HUDEP-2 (cell line): ENCODE results near the gene PPFIA2.

Experiments used
- DNase-seq, 76 experiments: peaks; one replicate each; lab custom pipeline; 2025; ENCODE audit not compliant: unreplicated experiment in 76 of 76; lab: John Stamatoyannopoulos, UW

The PPFIA2 gene

DNA sequence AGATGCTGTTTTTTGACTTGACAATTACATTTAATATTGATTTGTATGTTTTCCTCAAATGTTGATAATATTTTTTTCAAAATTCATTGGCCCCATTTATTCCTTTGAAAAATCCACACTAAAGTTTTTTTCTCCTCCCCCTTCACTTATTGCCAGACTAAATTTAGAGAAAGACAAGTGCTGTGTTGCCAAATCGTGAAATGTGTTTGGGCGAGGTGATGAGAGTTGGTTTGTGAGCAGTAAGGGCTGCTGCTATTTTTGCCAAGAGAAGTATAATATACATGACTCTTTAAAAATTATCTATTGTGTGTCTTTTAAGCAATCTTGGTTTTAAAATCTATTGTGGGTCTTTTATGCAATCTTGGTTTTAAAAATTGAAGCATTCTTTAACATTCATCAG is 188.9 kb downstream of the PPFIA2 start:
- no peak for DNase-seq

DNA sequence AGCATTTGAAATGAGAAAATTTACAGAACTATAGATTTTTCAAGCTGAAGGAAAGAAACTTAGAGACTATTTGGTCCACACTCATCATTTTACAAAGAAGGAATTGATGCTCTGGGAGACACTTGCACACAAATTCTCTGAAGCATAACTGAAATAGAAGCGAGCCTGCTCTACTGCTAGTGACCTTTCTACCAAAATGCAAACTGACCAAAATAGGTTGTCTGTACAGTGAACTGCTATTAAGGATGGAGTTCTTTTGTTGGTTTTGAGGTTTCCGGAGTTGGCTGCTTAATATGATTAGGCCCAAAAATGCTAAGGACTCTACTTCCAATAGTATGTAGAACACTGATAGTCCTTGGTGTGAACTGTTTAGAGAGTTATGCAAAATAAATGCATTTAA is 194.9 kb downstream of the PPFIA2 start:
- no peak for DNase-seq

DNA sequence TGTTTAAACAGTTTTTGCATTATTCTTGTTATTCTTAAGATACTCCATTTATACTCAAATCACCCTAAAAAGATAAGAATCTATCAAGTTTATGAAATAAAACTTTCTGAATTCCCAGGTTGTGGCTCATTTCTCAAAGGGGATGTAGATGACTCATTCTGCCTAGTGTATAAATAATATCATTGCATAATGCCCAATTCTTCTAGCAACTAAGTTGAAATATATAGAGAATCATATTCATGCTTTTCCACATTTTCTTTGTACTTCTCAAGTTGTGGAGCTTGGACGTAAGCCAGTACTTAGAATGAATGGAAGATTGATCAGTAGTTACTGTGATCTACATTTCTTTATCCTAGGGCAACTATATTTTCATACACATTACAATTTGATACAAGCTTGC is 201.1 kb downstream of the PPFIA2 start:
- DNase-seq = no peak

DNA sequence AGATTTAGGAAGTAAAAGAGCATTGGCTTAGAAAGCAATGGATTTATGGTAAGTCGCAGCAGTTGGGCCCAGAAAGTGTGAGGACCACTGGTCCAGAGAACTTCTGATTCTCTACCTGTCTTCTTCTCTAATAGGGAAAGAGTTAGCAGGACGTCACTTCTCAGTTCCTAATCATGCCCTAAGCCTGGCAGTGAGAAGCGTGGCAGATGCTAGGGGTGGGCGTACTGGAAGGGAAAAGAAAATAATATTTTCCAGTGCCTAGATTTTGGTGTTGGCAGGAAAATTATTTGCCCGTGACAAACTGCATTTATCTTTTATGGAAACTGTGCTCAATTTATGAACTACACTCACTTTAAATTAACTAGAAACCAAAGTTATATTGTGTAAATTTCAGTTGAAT is 212.3 kb downstream of the PPFIA2 start:
- no peak for DNase-seq

DNA sequence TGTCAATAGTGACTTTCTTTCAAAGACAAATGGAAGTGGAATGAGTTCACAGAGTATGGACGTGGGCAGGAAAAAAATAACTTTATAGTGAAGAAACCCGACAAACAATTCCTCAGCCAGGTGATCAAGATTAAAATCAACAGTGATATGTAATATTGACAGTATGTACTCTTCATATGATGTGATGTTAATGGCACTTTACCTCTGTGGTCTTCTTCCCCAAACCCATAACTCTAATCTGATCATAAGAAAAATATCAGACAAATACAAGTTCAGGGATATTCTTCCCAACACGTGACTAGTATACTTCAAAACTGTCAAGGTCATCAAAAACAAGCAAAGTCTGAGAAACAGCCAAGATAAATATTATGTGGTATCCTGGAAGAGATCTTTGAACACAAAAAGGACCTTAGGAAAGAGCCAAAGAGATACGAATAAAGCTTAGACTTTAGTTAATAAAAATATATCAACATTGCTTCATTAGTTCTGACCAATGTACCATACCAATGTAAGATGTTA is 215.5 kb downstream of the PPFIA2 start:
- no peak for DNase-seq

DNA sequence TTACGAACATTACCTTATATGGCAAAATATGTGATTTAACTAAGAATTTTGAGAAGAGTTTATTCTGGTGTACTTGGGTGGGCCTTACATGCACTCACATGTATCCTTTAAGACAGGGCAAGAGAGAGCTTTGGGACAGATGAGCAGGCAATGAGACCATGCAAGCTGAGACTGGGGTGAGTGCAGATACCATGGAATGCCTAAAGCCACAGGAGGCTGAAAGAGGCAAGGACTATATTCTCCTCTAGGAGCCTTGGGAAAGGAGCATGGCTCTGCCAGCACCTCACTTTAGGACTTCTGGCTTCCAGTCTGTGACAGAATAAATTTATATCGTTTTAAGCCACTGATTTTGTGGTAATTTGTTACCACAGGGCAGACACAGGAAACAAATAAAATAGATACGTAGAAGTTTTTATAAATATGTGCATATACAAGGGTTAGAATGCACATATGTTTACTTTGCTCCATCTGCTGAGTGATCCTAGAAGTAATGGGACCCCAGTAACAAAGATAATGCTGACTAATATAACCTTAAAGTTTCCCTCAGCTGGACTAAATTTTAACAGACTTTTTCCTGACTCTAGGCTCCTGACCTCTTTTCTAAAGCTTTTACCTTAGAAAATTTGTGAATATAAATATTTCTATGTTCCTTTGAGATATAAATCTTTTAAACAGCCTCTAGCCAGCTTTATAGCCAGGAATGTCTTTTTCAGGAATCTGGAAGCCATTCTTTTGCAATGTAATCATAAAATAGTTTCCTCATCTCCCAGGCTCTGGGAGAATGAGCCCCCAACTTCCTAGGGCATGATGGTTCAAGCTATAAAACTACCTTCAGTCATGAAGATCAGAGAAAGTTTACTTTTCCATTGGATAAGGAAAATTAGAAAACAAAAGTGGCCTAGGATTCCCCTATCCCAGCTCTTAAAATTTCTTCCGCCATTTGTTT is 216.8 kb downstream of the PPFIA2 start:
- no peak for DNase-seq

DNA sequence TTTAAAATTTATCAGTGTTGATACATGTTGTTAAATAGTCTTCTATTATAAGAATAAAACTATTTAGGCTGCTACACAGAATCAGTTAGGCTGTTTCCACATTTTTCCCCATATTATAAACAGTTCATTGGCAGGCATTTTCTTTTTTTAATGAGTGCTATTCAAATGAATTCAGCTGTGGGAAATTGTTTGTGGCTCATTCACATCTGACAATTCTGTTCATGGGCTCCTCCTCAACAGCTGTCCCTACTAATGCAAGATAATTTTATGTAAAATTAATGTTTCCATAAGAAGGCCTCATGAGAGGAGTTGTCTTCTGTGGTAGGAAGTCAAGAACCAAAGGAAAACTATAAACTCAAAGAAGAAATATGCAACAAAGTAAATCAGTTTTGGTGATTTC is 218.0 kb downstream of the PPFIA2 start:
- no peak for DNase-seq

DNA sequence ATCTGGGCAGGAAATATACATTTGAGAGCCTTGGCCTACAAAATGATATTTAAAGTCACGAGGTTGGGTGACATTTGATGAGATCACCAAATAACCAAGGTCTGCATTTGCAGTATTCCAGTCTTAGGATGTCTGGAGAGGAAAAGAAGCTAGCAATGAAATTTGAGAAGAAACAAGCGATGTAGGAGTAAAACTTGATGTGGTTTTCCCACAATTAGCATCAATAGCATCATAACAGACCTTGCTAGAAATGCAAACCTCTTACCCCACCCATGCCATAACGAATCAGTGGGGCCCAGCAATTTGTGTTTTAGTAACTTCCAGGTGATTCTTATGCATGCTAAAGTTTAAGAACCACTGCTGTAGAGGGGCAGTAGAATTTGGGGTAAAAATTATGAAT is 219.9 kb downstream of the PPFIA2 start:
- no peak for DNase-seq

DNA sequence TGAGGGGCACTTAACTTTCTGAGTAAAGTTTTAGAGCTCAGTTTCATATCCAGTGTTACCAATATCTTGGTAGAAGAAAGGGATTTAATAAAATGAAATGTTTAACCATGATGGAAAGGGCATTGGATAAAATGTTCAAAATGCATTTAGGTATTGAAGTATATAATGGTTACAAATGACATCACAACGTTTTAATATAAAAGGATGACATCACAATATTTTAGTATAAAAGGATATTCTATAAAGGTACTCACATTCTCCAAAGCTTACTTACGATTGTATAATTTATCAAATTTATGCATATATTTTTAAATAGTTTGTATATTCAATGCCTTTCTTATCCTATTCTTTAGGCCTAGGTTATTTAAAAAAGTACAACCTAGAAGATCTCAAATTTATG is 226.1 kb downstream of the PPFIA2 start:
- DNase-seq = no peak

DNA sequence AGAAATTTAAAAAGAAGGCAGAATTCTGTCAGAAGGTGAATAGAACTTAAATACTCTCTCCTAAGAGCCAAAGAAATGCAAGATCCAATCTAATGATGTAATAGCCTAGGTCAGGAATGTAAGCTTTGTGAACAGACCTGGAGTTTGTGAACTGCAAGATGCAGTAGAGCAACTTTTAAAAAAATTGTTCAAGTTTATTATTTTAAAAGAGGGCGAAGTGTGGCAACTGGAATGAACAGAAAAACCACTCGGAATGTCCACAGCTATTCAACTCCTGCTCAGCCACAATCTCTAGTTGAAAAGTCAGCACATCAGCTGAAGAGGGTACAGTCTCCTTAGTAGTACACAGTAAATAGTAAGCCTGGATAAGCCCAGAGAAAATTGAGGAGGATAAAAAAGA is 228.8 kb downstream of the PPFIA2 start:
- DNase-seq = no peak

DNA sequence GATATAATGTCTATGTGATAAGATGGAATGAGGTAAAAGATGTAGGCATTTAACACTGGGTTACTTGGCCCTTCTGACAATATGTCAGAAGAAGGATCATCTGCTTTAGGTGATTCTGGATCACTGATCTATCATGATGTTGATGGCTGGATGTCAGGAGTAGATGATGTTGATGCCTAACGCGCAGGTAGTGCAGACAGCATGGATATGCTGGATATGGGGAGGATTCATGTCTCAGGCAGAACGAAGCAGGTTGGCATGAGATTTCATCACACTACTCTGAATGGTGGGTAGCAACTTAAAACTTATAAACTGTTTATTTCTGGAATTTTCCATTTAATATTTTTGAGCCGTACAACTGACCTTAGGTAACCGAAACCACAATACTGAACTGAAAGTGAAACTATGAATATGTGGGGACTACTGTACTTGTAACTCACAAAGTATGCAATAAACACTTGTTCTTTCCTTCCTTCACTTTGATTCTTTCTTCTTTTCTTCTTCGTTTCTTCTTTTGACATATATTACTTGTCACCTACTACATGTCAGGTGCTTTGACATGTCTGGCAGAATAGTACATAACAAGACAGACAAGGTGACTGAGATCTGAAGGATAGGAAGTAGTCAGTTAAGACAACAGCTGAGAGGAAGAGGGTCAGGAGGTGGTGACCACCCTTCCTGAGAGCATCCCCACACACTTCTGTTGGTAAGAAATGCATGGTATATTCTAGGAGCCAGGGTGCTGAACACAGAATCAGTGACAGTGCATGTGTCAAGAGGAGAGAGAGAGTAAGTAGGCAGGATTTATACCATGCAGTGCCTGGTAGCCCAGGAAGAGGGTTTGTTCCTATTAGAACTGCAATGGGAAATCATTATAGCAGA is 238.8 kb downstream of the PPFIA2 start:
- no peak for DNase-seq

DNA sequence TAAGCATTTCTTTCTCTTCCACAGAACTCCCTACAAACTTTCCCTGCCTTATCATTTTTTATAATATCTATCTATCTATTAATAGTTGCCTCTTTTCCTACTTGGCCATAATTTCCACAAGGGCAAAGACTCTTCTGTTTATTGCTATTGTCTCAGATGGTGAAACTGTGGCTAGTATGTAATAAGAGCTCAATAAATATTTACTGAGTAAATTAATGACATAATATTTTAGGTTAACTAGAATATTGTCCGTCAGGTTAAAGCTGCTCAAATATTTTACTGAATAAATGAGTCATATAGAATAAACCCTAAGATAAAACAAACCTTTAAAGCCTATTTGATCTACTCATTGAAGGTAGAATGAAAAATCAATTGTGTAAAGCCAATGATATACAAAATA is 240.5 kb downstream of the PPFIA2 start:
- no peak for DNase-seq

DNA sequence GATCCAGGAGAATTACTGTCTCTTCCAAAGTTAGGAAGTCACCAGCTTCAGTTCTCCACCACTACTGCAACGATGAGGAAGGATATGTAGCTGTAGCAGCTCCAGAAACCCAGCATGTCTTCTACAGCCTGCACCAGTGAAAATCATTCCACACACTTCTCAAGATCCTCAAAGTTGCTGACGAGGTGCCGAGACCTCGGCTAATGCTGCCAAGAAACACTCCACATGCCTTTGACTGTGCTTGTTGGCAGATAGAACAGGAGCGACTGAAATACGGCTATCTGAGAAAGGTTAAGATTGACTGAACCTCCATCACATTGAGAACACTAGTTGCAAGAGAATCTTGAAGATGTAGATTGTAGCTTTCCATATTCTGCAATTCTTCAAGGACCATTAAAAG is 241.9 kb downstream of the PPFIA2 start:
- no peak for DNase-seq

DNA sequence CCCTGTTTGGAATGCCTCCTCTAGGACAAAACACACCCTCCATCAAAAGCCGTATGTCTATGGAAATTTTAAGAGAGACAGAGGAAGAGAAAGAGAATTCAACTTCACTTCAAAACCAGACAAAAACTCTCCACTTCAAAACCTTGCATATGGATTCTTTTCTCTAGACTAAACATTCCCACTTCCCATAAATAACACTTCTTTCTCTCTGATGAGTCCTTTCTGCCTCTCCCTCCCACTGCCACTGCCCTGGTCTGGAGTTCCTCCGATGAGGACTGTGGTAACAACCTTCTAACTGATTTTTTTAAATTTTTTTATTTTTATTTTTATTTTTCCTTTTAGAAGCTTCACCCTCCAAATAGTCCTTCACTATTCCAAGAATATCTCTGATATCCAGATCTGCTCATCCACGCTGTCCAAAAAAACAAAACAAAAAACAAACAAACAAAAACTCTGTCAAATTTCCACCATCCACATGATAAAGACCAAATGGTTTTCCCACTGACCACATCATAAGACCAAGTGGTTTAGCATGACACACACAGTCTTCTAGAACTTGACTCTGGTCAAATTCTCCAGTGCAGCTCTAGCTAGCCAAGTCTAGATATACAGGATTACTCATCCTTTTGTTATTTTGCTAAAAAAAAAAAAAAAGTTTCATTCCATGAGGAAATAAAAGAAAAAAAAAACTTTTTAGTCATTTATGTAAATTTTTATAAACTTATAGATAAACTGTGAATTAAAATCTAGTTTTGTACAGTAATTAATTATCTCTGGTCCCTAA is 256.0 kb downstream of the PPFIA2 start:
- no peak for DNase-seq

DNA sequence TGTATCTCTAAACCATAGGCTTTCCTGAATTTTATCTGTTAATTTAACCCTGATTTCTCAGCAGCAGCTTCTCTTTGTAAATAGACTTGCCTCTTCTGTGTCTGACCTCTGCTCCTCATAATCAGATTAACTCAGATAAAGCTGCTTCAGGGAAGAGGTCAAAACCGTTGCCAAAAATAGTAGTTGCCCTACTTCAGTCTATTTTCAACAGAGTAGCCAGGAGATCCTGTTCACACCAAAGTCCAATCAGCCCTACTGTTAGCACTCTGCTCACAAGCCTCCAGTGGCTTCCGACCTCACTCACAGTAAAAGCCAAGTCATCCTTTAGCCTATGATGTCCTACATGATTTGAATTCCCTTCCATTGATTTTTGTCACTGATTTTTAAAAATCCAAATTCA is 258.4 kb downstream of the PPFIA2 start:
- no peak for DNase-seq

DNA sequence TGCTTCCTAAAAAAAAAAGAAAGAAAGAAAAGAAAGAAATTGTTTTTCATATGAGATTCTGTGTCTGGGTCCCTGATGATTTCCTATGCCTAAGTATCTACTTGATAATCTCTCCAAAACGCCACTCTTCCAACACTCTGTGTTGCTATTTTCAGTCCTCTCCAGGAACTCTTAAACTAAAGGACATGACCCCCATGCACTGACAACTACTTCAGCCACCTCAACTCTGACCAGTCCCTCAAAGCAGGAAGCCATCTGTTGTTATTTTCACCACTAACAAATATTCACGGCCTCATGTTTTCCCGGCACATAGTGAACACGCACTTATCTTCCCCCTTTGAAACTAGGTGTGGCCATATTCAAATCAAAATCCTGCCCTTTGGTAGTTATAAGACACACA is 259.3 kb downstream of the PPFIA2 start:
- DNase-seq = no peak

DNA sequence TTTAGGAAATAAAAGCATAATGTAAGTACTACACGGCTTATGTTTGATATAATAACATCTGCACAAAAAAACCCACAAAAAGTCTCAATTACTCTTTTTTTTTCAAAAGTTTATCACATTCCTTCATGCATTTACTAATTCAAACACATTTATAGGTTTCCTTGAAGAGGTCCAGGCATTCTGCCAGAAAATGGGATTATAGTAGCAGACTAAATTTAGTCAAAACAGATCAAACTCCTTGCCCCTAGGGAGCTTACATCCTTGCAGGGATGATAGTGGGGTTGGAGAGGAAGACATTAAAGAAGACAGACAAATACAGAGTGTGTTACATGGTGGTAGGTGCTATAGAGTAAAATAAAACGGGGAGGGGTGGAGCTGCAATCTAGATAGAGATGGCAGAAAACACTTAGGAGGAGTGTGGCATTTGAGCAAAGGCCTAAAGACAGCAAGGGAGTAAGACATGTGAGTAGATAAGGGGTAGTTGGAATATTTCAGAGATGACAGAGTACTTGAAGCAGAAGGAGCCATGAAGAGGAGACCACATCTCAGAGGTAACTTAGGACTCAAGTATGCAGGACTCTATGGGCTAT is 266.9 kb downstream of the PPFIA2 start:
- DNase-seq = no peak

DNA sequence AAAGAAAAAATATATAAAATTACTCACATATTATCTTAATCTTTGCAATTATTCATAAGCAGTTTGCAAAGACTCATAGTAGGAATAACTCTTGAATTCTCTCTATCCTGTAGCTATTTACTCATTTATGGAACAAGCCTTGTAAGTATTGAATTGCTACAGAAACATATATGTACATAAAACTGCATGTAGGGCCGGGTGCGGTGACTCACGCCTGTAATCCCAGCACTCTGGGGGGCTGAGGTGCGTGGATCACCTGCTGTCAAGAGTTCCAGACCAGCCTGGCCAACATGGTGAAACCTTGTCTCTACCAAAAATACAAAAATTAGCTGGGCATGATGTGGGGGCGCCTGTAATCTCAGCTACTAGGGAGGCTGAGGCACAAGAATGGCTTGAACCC is 286.2 kb downstream of the PPFIA2 start:
- no peak for DNase-seq

DNA sequence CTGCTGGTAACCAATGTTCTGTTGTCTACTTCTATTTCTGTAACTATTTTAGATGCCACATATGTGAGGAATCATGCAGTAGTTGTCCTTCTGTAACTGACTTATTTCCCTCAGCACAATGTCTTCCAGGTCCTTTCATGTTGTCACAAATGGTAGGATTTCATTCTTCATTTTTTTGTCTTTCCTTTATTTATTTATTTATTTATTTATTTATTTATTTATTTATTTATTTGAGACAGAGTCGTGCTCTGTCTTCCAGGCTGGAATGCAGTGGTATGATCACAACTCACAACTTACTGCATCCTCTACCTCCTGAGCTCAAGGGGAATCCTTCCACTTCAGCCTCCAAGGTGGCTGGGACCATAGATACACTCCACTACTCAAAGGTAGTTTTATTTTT is 288.2 kb downstream of the PPFIA2 start:
- DNase-seq = no peak

DNA sequence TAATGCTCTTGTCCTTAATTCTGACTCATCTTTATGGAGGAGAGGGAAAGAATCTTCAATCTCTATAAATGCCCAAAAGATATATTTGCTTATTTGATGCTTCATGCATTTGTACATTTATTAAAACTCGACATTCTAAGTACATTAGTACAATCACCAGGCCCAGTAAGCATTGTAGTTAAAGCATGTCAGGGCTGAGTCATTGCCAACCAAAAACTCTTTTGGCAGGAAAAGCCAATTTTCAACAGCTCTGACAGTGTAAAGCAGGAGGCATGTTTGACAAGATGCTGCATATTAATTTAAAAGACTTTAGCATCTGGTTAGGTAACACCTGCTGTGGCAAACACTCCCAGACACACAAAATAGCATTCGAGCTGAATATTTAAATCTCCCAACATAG is 290.9 kb downstream of the PPFIA2 start:
- no peak for DNase-seq
